HG03159 (cell line): ENCODE data around the gene NR2E1.

Source experiments
- ATAC-seq: cut with Tn5 transposase; IDR thresholded peaks from one replicate; pipeline ENCODE4 v1.9.1; 2021; ENCODE audit warnings: mild to moderate bottlenecking, moderate library complexity; ENCODE audit not compliant: unreplicated experiment

The NR2E1 gene

GRCh38 chr6:108203189-108204112 lies 37.6 kb downstream of the NR2E1 start:
- no peak for ATAC-seq

GRCh38 chr6:108207013-108207412 lies 41.2 kb downstream of the NR2E1 start:
- ATAC-seq, result no peak

- no peak for ATAC-seq
Observed at GRCh38 chr6:108209738-108210137, 43.9 kb downstream of the NR2E1 start.

- ATAC-seq, result no peak
Observed at GRCh38 chr6:108210556-108210955, 44.7 kb downstream of the NR2E1 start.

GRCh38 chr6:108211671-108212070 lies 45.8 kb downstream of the NR2E1 start:
- ATAC-seq, result no peak

- ATAC-seq, result no peak
Observed at GRCh38 chr6:108222064-108222463, 56.2 kb downstream of the NR2E1 start.

- ATAC-seq, result no peak
Observed at GRCh38 chr6:108222504-108222903, 56.7 kb downstream of the NR2E1 start.

- ATAC-seq, result no peak
Observed at GRCh38 chr6:108227290-108227689, 61.5 kb downstream of the NR2E1 start.

- ATAC-seq, result no peak
Observed at GRCh38 chr6:108228416-108228815, 62.6 kb downstream of the NR2E1 start.

- ATAC-seq, result no peak
Observed at GRCh38 chr6:108235127-108235526, 69.3 kb downstream of the NR2E1 start.

- no peak for ATAC-seq
Observed at GRCh38 chr6:108236791-108237190, 71.0 kb downstream of the NR2E1 start.

- ATAC-seq, result no peak
Observed at GRCh38 chr6:108238322-108238721, 72.5 kb downstream of the NR2E1 start.
